Panc1 (cell line): ENCODE measurements around the gene SLC16A7. TPM values are rescaled to one million over a fixed set of nuclear protein-coding genes. Genes with fewer than 3 reads are reported as not detected.

Experiments used
- ATAC-seq: fragments of 200-7000 bp; cut with Tn5 transposase; 2 replicates; pipeline ENCODE4 v1.9.1; 2020; ENCODE audit warnings: mild to moderate bottlenecking, moderate library complexity
- BruUV-seq: library from RNA; stranded (reverse); fragments of 400-500 nt; replicated peaks from 2 replicates; lab custom pipeline; 2021; lab: Mats Ljungman, UMichigan
- CTCF ChIA-PET: fragments of 300-600 bp; sonication (Branson Sonifier 250); formaldehyde crosslinking; loops from one replicate; lab custom pipeline; 2022; ENCODE audit warnings: antibody characterized with exemption; lab: Charles Lee
- POLR2A ChIA-PET: fragments of 300-600 bp; sonication (Branson Sonifier 250); formaldehyde crosslinking; loops from one replicate; lab custom pipeline; 2022; ENCODE audit warnings: antibody characterized with exemption; lab: Charles Lee
- DNase-seq: peaks from one replicate; pipeline ENCODE4 v3.0.0-alpha.2; 2010; ENCODE audit warnings: low read depth, low spot score
- H3K27ac ChIP-seq: 2 replicates; pipeline ENCODE4 v1.5.1; 2011; ENCODE audit warnings: mild to moderate bottlenecking, low read length, inconsistent platforms
- H3K27me3 ChIP-seq: fragments of 200-500 bp; sonication (Bioruptor generic); 2 replicates; pipeline ENCODE4 v1.6.0; 2014; ENCODE audit warnings: low read length, inconsistent platforms; ENCODE audit not compliant: control insufficient read depth, insufficient read depth
- H3K36me3 ChIP-seq: fragments of 200-500 bp; sonication (Bioruptor generic); 2 replicates; pipeline ENCODE4 v1.5.1; 2014; ENCODE audit warnings: inconsistent platforms, mild to moderate bottlenecking, low read length, moderate library complexity; ENCODE audit not compliant: control insufficient read depth, insufficient read depth
- H3K4me1 ChIP-seq: 2 replicates; pipeline ENCODE4 v1.5.1; 2011; ENCODE audit warnings: inconsistent platforms, mild to moderate bottlenecking, low read length, moderate library complexity; ENCODE audit not compliant: control insufficient read depth, insufficient read depth
- H3K4me3 ChIP-seq, 2 experiments: 2 replicates each; pipeline ENCODE4 v1.5.1; 2011 to 2012; ENCODE audit warnings: low read depth in 2 of 2, low read length in 2 of 2, mild to moderate bottlenecking in 2 of 2, inconsistent platforms in 1 of 2, moderate library complexity in 1 of 2
- H3K9me3 ChIP-seq: fragments of 200-500 bp; sonication (Bioruptor generic); 2 replicates; pipeline ENCODE4 v1.5.1; 2014; ENCODE audit warnings: low read depth, mild to moderate bottlenecking, inconsistent platforms, low read length, moderate library complexity; ENCODE audit not compliant: control insufficient read depth, insufficient read depth
- CTCF ChIP-seq: fragments of 450-650 bp; IDR thresholded peaks from 2 replicates; pipeline ENCODE4 v1.5.1; 2017; ENCODE audit warnings: mild to moderate bottlenecking
- POLR2AphosphoS5 ChIP-seq: IDR thresholded peaks from 2 replicates; pipeline ENCODE4 v1.6.1; 2012; ENCODE audit warnings: mild to moderate bottlenecking, low read depth, low read length, moderate library complexity
- SIN3A ChIP-seq: IDR thresholded peaks from 2 replicates; pipeline ENCODE4 v1.6.1; 2012; ENCODE audit warnings: low read depth, mild to moderate bottlenecking, low read length, moderate library complexity, borderline replicate concordance; ENCODE audit not compliant: insufficient read depth
- TCF7L2 ChIP-seq: IDR thresholded peaks from 2 replicates; pipeline ENCODE4 v1.6.1; 2011; ENCODE audit warnings: mild to moderate bottlenecking, low read depth, low read length, inconsistent platforms
- in situ Hi-C: cut with HindIII; loops from 2 replicates; pipeline ENCODE4 v1.10.0; 2016; ENCODE audit warnings: low sequenced_read_pairs, low pct_unique_long_range_greater_than_20kb
- intact Hi-C: fragments of 100-400 bp; cut with micrococcal nuclease; formaldehyde crosslinking; loops from one replicate; pipeline ENCODE4 v1.10.0; 2022; ENCODE audit not compliant: unreplicated experiment
- total RNA-seq: library from RNA; stranded (reverse); gene quantifications from one replicate; pipeline ENCODE4 v1.2.1, GENCODE V29; 2021; ENCODE audit not compliant: unreplicated experiment
- TF ChIP-seq, protein P1 (sequence below), 2 experiments: IDR thresholded peaks; 2 replicates each; pipeline ENCODE4 v1.6.1; 2011 to 2012; ENCODE audit warnings: low read depth in 2 of 2, control low read depth in 1 of 2, low read length in 1 of 2, mild to moderate bottlenecking in 1 of 2, moderate library complexity in 1 of 2; ENCODE audit not compliant: insufficient read depth in 1 of 2

The SLC16A7 gene
- total RNA-seq, 1 experiment from 2014 or later: 0.33 TPM

DNA sequence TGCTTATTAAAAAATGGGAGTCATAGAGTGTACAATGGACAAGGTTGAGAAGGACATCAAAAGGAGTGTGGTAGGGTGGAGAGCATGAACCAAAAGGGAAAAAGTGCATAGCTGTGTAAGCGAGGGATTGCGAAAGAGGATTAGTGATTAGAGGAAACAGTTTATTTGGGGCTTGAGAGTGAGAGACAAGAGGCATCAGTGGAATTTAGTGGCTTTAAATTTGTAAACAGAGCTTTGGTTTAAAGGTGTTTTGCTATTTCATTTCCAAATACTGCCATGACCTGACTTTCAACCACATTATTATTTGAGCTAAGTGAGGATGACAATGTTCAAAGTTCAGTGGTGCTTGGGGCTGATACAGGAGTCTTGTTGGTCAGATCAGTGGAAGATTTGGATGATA lies 53.4 kb downstream of the SLC16A7 start:
- no peaks in the 10 kb centered on the region for H3K36me3 ChIP-seq
- H3K4me1 ChIP-seq: no peaks in the 10 kb centered on the region
- TF ChIP-seq CTCF: no peak
- TF ChIP-seq TCF7L2: no peak
- TF ChIP-seq, protein P1, sequence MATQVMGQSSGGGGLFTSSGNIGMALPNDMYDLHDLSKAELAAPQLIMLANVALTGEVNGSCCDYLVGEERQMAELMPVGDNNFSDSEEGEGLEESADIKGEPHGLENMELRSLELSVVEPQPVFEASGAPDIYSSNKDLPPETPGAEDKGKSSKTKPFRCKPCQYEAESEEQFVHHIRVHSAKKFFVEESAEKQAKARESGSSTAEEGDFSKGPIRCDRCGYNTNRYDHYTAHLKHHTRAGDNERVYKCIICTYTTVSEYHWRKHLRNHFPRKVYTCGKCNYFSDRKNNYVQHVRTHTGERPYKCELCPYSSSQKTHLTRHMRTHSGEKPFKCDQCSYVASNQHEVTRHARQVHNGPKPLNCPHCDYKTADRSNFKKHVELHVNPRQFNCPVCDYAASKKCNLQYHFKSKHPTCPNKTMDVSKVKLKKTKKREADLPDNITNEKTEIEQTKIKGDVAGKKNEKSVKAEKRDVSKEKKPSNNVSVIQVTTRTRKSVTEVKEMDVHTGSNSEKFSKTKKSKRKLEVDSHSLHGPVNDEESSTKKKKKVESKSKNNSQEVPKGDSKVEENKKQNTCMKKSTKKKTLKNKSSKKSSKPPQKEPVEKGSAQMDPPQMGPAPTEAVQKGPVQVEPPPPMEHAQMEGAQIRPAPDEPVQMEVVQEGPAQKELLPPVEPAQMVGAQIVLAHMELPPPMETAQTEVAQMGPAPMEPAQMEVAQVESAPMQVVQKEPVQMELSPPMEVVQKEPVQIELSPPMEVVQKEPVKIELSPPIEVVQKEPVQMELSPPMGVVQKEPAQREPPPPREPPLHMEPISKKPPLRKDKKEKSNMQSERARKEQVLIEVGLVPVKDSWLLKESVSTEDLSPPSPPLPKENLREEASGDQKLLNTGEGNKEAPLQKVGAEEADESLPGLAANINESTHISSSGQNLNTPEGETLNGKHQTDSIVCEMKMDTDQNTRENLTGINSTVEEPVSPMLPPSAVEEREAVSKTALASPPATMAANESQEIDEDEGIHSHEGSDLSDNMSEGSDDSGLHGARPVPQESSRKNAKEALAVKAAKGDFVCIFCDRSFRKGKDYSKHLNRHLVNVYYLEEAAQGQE (IDR thresholded peaks at IDR 0.05; ENCODE audit: insufficient read depth in 1 of 2, low read depth in 2 of 2, low read length in 1 of 2): no peak
- TF ChIP-seq SIN3A: no peak
- TF ChIP-seq POLR2AphosphoS5: no peak
- POLR2A ChIA-PET: no interaction called here
- no TSS peak for BruUV-seq
- no peaks in the 10 kb centered on the region for H3K27me3 ChIP-seq
- intact Hi-C loops: no loop called here
- DNase-seq (no peak), ATAC-seq (no peak)
- no peak overlapping the region for H3K27ac ChIP-seq
- CTCF ChIA-PET: no interaction called here
- H3K4me3 ChIP-seq: no peak overlapping the region
- no peaks in the 10 kb centered on the region for H3K9me3 ChIP-seq
- in situ Hi-C loops: no loop called here

- intact Hi-C loops: no loop called here
- in situ Hi-C loops: no loop called here
- Histone ChIP-seq H3K27me3 (no peaks in the 10 kb centered on the region), H3K9me3 (no peaks in the 10 kb centered on the region), H3K27ac (no peak overlapping the region), H3K4me3 (no peak overlapping the region), H3K36me3 (no peaks in the 10 kb centered on the region), H3K4me1 (no peaks in the 10 kb centered on the region)
- TF ChIP-seq POLR2AphosphoS5 (no peak), CTCF (no peak), SIN3A (no peak), TCF7L2 (no peak)
- TF ChIP-seq, protein P1 (IDR thresholded peaks at IDR 0.05; ENCODE audit: insufficient read depth in 1 of 2, low read depth in 2 of 2, low read length in 1 of 2): no peak
- ATAC-seq (no peak), DNase-seq (no peak)
- no TSS peak for BruUV-seq
- ChIA-PET POLR2A (no interaction called here), CTCF (no interaction called here)
These were observed 54.9 kb downstream of the SLC16A7 start for GRCh38 chr12:59650588-59651228.
